Activated T-helper 1 cell treated with Interleukin-2 at 50 U/mL for 16 hours (primary cell): Measurements from ENCODE around the gene FASTKD1.
"Not testable (repeated sequence)": the region's sequence is repeated elsewhere in the genome, so short reads cannot be mapped to it uniquely, and the experiment has no call there.

Experiments used
- DNase-seq: peaks from one replicate; pipeline ENCODE4 v3.0.0-alpha.2; 2020; ENCODE audit warnings: low read depth

Gene FASTKD1, protein sequence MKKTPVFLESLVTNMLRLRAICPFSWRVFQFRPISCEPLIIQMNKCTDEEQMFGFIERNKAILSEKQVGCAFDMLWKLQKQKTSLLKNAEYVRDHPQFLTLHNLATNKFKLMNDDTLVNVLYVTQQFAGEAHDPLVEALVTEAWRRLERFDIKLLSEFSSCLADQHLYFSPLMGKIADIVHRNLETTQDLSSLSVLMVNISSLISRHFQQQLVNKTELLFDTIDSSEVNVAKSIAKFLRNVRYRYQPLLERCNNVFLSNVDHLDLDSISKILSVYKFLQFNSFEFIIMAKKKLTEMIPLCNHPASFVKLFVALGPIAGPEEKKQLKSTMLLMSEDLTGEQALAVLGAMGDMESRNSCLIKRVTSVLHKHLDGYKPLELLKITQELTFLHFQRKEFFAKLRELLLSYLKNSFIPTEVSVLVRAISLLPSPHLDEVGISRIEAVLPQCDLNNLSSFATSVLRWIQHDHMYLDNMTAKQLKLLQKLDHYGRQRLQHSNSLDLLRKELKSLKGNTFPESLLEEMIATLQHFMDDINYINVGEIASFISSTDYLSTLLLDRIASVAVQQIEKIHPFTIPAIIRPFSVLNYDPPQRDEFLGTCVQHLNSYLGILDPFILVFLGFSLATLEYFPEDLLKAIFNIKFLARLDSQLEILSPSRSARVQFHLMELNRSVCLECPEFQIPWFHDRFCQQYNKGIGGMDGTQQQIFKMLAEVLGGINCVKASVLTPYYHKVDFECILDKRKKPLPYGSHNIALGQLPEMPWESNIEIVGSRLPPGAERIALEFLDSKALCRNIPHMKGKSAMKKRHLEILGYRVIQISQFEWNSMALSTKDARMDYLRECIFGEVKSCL

GRCh38 chr2:169573160-169573973 is at the start of gene FASTKD1:
Gene FASTKD1, minus strand, starts transcription at chr2:169573865. Its CDS starts 1,836 bp downstream, at chr2:169572029.
- peak; percentile 68 for DNase-seq

- DNase-seq = no peak
Observed at GRCh38 chr2:169623235-169623634, 49.6 kb upstream of the FASTKD1 start.

- DNase-seq = no peak
Observed at GRCh38 chr2:169620509-169620908, 46.8 kb upstream of the FASTKD1 start.

DNA sequence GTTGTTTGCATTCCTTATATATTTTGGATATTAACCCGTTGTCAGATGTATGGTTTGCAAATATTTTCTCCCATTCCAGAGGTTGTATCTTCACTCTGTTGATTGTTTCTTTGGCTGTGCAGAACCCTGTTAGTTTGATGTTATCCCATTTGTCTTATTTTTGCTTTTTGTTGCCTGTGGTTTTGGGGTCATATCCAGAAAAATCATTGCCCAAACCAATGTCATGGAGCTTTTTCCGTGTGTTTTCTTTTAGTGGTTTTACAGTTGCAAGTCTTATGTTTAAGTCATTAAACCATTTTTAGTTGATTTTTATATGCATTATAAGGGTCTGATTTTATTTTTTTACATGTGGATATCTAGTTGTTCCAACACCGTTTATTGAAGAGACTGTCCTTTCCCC is 46.3 kb upstream of the FASTKD1 start:
- no peak for DNase-seq

DNA sequence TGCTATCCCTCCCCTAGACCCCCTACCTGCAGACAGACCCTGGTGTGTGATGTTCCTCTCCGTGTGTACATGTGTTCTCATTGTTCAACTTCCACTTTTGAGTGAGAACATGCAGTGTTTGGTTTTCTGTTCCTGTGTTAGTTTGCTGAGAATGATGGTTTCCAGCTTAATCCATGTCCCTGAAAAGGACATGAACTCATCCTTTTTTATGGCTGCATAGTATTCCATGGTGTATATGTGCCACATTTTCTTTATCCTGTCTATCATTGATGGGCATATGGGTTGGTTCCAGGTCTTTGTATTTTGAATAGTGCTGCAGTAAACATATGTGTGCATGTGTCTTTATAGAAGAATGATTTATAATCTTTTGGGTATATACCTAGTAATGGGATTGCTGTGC is 42.3 kb upstream of the FASTKD1 start:
- DNase-seq = not testable (repeated sequence)

GRCh38 chr2:169613876-169614275 is 40.2 kb upstream of the FASTKD1 start:
- DNase-seq = no peak

- no peak for DNase-seq
Observed at GRCh38 chr2:169609264-169609663, 35.6 kb upstream of the FASTKD1 start.

- no peak for DNase-seq
Observed at GRCh38 chr2:169599568-169599967, 25.9 kb upstream of the FASTKD1 start.

- no peak for DNase-seq
Observed at GRCh38 chr2:169598982-169599381, 25.3 kb upstream of the FASTKD1 start.

DNA sequence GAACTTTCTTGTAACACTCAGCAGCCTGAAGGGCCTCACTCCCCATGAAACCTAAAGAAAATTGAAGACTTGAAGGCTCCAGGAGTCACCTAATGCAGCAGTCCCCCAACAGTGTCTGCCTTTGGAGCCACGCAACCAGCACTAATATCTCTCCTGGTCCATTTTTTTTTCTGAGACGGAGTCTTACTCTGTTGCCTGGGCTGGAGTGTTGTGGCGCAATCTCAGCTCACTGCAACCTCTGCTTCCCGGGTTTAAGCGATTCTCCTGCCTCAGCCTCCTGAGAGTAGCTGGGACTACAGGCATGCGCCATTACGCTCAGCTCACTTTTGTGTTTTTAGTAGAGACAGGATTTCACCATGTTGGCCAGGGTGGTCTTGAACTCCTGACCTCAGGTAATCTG is 22.9 kb upstream of the FASTKD1 start:
- DNase-seq = not testable (repeated sequence)

DNA sequence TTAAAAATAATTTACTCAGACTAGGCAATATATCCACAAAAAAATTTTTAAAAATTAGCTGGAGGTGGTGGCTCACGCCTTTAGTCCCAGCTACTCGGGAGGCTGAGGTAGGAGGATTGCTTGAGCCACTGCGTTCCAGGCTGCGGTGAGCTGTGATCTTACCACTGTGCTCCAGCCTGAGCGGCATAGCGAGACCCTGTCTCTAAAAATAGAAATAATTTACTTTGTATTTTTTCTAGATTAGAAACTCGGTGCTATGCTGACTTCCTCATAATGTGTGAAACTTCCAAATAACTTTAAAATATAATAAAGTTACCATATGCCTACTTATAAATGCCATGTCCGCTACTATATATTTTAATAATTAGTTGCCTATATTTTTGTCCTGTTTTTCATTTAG is 17.1 kb upstream of the FASTKD1 start:
- no peak for DNase-seq

DNA sequence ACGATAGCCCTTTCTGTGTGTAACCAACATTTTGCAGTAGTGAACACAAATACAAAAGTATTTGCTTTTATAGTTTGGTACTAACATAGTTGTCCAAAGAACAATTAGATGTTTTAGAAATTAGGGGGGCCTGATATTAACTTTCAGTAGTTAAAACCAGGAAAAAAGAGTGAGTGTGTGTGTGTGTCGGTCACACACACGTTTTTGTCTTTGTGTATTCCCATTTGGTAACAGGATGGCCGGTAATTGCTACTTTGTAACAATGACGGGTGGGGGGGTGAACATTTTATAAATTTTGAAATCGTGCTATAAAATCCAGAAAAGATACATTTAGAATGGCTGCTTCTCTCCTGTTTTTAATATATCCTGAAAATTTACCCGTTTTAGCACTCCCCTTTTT is 12.0 kb upstream of the FASTKD1 start:
- DNase-seq = no peak

DNA sequence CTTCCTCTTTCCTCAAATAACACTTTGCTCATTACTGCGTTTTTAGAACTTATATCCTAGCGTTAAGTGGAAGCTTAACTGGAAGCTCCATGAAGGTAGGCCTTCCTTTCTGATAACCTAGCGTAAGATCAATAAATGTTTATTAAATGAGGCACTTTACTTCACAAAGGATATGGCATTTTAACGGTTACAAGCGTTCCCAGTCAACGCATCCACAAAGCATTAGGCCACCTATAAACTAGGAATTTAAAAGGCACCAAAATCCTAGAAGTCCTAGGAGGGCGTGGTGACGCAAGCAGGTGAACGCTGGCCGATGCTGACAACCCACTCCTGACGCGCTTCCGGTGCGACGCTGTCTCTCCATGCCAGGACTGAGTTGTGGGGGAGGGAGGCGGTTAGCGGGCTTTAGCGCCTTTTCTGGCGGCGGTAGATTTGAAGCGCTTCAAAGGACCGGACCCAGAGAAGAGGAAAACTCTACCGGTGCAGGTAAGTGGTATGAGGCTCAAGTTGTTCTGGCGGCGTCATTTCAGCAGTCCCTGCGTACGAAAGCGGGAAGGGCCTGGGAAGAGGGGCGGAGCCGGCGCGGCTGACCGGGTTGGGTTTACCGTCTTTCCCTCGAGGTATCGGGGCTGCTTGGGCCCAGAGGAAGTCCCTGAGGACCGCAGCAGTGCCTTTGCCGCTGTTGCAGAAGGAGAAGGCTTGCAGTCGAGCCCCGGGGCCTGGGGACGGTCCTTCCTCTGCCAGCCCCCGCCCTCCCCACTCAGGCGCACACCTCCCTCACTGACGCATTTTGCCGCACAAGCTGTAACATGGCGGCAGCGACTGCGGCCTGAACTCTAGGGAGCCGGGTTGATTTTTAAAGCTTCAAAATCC is 10.6 kb upstream of the FASTKD1 start, which contains the start of gene PPIG:
Gene PPIG (plus strand): TSS at position 347 of the 873 bp plus-strand sequence. CDS start 19,691 bp downstream, outside the sequence.
- DNase-seq = peak; percentile 73

DNA sequence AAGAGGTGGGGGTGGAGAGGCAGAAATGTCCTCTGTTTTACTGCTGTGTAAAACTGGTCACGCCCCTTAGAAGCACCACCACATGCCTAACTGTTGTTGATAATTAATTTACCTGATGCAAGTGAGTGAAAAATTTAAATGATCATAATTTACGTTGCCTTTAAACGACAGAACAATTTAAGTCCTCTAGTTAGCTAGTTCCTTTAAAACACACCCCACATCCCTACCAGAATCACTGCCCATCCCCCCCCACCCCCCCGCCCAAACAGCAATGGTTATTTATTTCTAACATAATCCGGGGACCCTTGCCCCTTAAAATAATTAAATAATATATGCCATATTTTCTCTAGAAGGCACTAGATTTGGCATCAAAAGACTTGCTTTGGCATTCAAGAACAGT is 9.9 kb upstream of the FASTKD1 start:
- no peak for DNase-seq

- not testable (repeated sequence) for DNase-seq
Observed at GRCh38 chr2:169582552-169583266, 9.0 kb upstream of the FASTKD1 start.

DNA sequence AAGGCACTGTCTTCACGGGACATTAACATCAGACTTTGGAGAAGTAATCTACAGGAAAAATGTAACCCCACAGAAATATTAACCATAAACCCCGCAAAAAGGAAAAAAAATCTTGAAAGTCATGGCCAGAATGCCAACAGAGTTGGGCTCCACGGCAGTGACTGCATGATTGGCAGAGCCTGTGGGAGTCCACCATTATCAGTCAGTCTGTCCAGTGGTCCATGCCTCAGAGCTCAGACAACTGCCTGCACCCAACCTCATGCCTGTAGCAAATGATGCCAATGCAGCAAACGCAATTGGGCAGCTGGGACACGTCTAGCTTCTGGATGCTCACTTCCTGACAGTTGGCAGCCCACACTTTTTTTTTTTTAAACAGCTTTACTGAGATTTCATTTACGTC is 5.4 kb upstream of the FASTKD1 start:
- DNase-seq = no peak

- not testable (repeated sequence) for DNase-seq
Observed at GRCh38 chr2:169575264-169575663, 1.6 kb upstream of the FASTKD1 start.

DNA sequence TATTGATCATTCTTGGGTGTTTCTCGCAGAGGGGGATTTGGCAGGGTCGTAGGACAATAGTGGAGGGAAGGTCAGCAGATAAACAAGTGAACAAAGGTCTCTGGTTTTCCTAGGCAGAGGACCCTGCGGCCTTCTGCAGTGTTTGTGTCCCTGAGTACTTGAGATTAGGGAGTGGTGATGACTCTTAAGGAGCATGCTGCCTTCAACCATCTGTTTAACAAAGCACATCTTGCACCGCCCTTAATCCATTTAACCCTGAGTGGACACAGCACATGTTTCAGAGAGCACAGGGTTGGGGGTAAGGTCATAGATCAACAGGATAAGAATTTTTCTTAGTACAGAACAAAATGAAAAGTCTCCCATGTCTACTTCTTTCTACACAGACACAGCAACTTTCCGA is 874 bp upstream of the FASTKD1 start:
- DNase-seq = not testable (repeated sequence)

- no peak for DNase-seq
Observed at GRCh38 chr2:169573974-169574299, 272 bp upstream of the FASTKD1 start.

DNA sequence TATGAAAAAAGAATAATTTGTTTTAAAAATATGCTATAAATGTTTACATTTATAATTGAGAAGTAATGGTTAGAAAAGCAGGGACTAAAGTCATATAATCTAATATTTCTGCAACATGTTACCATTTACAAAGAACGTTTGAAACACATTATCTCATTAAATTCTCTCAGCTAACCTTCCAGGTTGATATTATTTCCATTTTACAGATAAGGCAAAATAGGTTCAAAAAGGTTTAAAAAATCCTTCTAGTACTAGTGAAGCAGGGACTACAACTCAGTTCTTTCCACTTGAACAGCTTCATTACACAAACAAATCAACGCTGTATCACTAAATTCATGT is 875 bp downstream of the FASTKD1 start:
- DNase-seq = no peak

DNA sequence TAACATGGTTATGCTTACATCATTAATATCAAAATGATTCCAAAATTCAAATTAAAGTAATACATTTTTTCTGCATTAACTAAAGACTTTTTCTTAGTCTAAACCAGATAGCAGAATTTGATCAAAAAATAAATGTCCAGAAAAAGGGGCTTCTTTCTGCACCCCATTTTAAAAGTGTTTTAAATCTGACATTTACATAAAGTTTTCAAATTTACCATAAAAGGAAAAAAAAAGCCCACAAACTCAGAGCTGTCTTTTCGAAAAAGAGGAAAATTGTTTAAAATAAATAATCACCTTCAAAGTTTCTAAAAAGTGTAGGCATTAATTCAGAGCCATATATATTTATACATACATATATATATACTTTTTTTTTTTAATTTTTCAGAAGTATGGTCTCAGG is 1.5 kb downstream of the FASTKD1 start:
- no peak for DNase-seq
